Natural killer cell (primary cell): ENCODE results near the gene IGLON5. TPM values are rescaled to one million over a fixed set of nuclear protein-coding genes. Genes with fewer than 3 reads are reported as not detected.

ENCODE experiments used
- ATAC-seq, 3 donors: fragments of 150-1000 bp in 2 of 3; fragments of 200-7000 bp in 1 of 3; cut with Tn5 transposase; 1 replicate in 1 of 3; 2 replicates in 2 of 3; pipeline ENCODE4 v1.10.0; 2021; ENCODE audit warnings: mild to moderate bottlenecking in 2 of 3, moderate library complexity in 2 of 3
- DNase-seq, 2 donors: peaks; one replicate each; pipeline versions ENCODE4 v3.0.0 to v3.0.0-alpha.2; 2013 to 2021; ENCODE audit warnings: mixed read lengths in 1 of 2
- H3K27ac ChIP-seq: one replicate; pipeline ENCODE4 v1.5.1; 2013; ENCODE audit warnings: mild to moderate bottlenecking, low read length
- H3K27me3 ChIP-seq: one replicate; pipeline ENCODE4 v1.6.1; 2013; ENCODE audit warnings: low read length; ENCODE audit not compliant: control insufficient read depth, insufficient read depth
- H3K36me3 ChIP-seq: one replicate; pipeline ENCODE4 v1.6.1; 2013; ENCODE audit warnings: low read length; ENCODE audit not compliant: control insufficient read depth, insufficient read depth
- H3K4me1 ChIP-seq: one replicate; pipeline ENCODE4 v1.6.1; 2013; ENCODE audit warnings: low read length; ENCODE audit not compliant: control insufficient read depth, insufficient read depth
- H3K4me3 ChIP-seq: one replicate; pipeline ENCODE4 v1.5.1; 2013; ENCODE audit warnings: low read length
- H3K9me3 ChIP-seq: one replicate; pipeline ENCODE4 v1.6.1; 2013; ENCODE audit warnings: low read length; ENCODE audit not compliant: control insufficient read depth, insufficient read depth
- H3K27ac Mint-ChIP-seq, 2 donors: one replicate each; pipeline ENCODE4 v1.8.0; 2022; ENCODE audit warnings: mild to moderate bottlenecking in 2 of 2, mixed read lengths in 2 of 2, moderate library complexity in 1 of 2
- H3K27me3 Mint-ChIP-seq, 2 donors: one replicate each; pipeline ENCODE4 v1.8.0; 2022; ENCODE audit warnings: low read depth in 2 of 2, mixed read lengths in 2 of 2
- H3K36me3 Mint-ChIP-seq: one replicate; pipeline ENCODE4 v1.8.0; 2022; ENCODE audit warnings: mixed read lengths
- H3K4me1 Mint-ChIP-seq, 2 donors: one replicate each; pipeline ENCODE4 v1.8.0; 2022; ENCODE audit warnings: mixed read lengths in 2 of 2
- H3K4me3 Mint-ChIP-seq: one replicate; pipeline ENCODE4 v1.8.0; 2022; ENCODE audit warnings: mild to moderate bottlenecking, moderate library complexity, mixed read lengths
- H3K9me3 Mint-ChIP-seq, 2 donors: one replicate each; pipeline ENCODE4 v1.8.0; 2022; ENCODE audit warnings: mixed read lengths in 2 of 2
- WGBS: methylation state at CpG from one replicate; pipeline ENCODE4 v1.1.7; 2013; ENCODE audit warnings: missing lambda C conversion rate; ENCODE audit not compliant: insufficient coverage; 5-methylcytosine and 5-hydroxymethylcytosine counted together
- intact Hi-C: fragments of 100-400 bp; cut with micrococcal nuclease; formaldehyde crosslinking; loops from one replicate; pipeline ENCODE4 v1.14.2; 2022
- total RNA-seq, 4 donors: library from RNA; stranded (reverse); fragments of 120-200 nt in 1 of 4; gene quantifications; one replicate each; pipeline versions ENCODE4 v1.2.3 to v1.2.4, GENCODE V29; 2013 to 2022
- TF ChIP-seq, protein P1 (sequence below): fragments of 200-600 bp; IDR thresholded peaks from one replicate; pipeline ENCODE4 v1.8.0; 2022; ENCODE audit warnings: antibody characterized with exemption

IGLON5 gene
- total RNA-seq, 3 donors from 2014 or later (not counting 1 experiment from before 2014, with no cell fraction given), result not detected

DNA sequence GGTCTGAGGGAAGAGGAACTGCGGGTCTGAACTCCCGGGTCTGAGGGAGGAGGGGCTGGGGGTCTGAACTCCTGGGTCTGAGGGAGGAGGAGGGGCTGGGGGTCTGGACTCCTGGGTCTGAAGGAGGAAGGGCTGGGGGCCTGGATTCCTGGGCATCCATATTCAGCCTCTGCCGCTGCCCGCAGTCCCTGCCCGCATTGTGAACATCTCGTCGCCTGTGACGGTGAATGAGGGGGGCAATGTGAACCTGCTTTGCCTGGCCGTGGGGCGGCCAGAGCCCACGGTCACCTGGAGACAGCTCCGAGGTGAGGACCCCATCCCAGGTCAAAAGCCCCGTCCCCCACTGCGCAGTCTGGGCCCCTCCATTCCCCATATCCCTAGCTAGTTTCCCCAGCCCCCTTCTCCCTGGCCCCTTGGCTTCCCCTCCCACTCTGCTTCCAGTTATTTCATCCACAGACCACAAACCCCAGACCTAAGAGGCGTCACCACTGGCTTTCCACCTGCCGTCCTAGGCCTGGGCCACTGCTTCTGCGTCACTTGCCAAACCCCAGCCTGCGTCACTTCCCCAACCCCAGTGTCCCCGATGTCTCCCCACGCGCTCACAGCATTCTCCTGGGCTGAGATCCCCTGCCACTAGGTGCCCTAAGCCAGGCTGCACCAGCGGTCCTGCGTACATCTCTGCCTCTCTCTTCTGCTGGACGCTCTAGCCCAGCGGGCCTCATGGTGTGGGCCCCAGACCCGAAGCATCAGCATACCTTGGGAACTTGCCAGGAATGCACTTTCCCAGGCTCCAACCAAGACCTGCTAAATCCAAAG, 13.9 kb downstream of the IGLON5 start:
- Histone ChIP-seq H3K4me1 (peaks cover 20% of the 10 kb centered on the region), H3K9me3 (no peaks in the 10 kb centered on the region), H3K27ac (no peak overlapping the region), H3K27me3 (peaks cover 20% of the 10 kb centered on the region), H3K36me3 (no peaks in the 10 kb centered on the region), H3K4me3 (no peak overlapping the region)
- DNase-seq (no peak), ATAC-seq (peak in 2 of 3 donors; percentile 36 to 46)
- H3K36me3 Mint-ChIP-seq, result no peaks in the 10 kb centered on the region
- H3K9me3 Mint-ChIP-seq, result no peaks in the 10 kb centered on the region
- H3K4me3 Mint-ChIP-seq, result no peak overlapping the region
- peaks cover 9 to 22% of the 10 kb centered on the region in 2 donors for H3K4me1 Mint-ChIP-seq
- no peak overlapping the region for H3K27ac Mint-ChIP-seq
- intact Hi-C loops, result no loop called here
- TF ChIP-seq, protein P1, sequence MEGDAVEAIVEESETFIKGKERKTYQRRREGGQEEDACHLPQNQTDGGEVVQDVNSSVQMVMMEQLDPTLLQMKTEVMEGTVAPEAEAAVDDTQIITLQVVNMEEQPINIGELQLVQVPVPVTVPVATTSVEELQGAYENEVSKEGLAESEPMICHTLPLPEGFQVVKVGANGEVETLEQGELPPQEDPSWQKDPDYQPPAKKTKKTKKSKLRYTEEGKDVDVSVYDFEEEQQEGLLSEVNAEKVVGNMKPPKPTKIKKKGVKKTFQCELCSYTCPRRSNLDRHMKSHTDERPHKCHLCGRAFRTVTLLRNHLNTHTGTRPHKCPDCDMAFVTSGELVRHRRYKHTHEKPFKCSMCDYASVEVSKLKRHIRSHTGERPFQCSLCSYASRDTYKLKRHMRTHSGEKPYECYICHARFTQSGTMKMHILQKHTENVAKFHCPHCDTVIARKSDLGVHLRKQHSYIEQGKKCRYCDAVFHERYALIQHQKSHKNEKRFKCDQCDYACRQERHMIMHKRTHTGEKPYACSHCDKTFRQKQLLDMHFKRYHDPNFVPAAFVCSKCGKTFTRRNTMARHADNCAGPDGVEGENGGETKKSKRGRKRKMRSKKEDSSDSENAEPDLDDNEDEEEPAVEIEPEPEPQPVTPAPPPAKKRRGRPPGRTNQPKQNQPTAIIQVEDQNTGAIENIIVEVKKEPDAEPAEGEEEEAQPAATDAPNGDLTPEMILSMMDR, result no peak
- H3K27me3 Mint-ChIP-seq, result peaks cover 30 to 47% of the 10 kb centered on the region in 2 donors
- 61% methylated on average over 26 of the region's 26 CpGs for WGBS

DNA sequence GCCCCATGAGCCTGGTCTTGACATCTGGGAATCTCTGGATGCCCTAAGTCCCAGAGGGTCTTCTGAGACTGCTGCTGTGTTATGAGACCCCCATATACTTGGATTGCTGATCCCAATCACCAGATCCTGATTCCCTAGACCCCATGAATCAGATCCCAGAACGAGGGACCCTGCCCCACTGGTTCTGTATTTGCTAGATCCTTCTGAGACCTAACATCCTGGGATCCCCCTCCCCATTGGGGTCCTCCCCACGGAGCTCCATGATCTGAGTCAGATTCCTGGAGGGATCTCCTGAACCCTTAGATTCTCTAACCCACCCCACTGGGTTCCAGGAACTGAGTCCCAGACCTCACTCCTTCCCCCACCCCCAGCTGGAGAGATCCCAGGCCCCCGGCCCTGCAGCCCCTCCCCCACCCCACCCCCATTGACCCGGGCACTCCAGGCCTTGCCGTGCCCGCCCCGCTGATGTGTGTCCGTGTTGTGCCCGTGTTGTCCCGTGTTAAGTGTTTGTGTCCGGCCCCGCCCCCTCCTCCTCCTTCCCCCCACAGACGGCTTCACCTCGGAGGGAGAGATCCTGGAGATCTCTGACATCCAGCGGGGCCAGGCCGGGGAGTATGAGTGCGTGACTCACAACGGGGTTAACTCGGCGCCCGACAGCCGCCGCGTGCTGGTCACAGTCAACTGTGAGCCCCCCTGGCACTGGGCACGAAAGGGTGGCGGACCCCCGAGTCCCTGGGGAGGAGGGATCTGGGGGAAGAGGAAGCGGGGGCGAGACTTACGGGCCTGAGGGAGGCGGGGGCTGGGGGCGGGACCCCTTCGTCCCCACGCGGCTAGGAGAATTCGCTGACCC, 15.0 kb downstream of the IGLON5 start:
- Histone ChIP-seq H3K27me3 (peaks cover 20% of the 10 kb centered on the region), H3K36me3 (no peaks in the 10 kb centered on the region), H3K27ac (no peak overlapping the region), H3K4me3 (no peak overlapping the region), H3K4me1 (peaks cover 20% of the 10 kb centered on the region), H3K9me3 (no peaks in the 10 kb centered on the region)
- H3K36me3 Mint-ChIP-seq, result no peaks in the 10 kb centered on the region
- TF ChIP-seq, protein P1, result no peak
- ATAC-seq (no peak), DNase-seq (no peak)
- 25% methylated on average over 35 of the region's 36 CpGs for WGBS
- H3K27me3 Mint-ChIP-seq, result peaks cover 31 to 45% of the 10 kb centered on the region in 2 donors
- H3K9me3 Mint-ChIP-seq, result no peaks in the 10 kb centered on the region
- peaks cover 9 to 22% of the 10 kb centered on the region in 2 donors for H3K4me1 Mint-ChIP-seq
- no peak overlapping the region for H3K4me3 Mint-ChIP-seq
- intact Hi-C loops, result no loop called here
- H3K27ac Mint-ChIP-seq, result no peak overlapping the region

DNA sequence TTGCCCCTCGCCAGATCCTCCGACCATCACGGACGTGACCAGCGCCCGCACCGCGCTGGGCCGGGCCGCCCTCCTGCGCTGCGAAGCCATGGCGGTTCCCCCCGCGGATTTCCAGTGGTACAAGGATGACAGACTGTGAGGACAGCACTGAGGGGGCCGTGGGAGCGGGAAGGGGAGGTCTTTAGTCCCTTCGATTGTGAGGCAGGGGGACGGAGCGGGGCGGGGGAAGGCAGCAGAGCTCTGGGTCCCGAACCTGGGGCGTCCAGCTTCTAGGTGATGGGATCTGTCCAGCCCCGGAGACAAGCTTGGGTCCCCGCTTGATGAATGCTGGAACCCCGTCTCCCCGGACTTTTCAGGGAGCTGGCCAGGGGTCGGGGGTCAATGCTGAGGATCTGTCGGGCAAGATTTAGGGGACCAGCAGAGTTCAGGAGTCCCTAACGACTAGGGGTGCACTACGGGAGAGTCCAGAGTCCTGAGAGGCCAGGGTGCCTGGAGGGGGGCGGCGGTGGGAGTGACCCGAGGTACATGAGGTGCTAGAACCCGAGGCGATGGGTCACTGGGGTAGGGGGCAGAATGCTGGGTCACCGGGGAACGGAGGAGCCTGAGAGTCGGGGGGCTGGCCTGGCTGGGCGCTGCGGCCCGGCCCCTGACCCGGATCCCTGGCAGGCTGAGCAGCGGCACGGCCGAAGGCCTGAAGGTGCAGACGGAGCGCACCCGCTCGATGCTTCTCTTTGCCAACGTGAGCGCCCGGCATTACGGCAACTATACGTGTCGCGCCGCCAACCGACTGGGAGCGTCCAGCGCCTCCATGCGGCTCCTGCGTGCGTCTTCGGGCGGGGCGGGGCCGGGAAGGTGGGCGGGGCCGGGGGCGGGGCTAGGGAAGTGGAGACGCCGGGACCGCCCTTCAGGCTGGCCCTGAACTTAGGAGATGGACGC, 15.9 kb downstream of the IGLON5 start:
- Mint-ChIP-seq H3K27ac (no peak overlapping the region), H3K36me3 (no peaks in the 10 kb centered on the region), H3K4me3 (peak overlapping the region; percentile 85), H3K9me3 (no peaks in the 10 kb centered on the region), H3K27me3 (peaks cover 40 to 44% of the 10 kb centered on the region in 2 donors), H3K4me1 (peaks cover 9 to 22% of the 10 kb centered on the region in 2 donors)
- Histone ChIP-seq H3K27me3 (peaks cover 20% of the 10 kb centered on the region), H3K4me3 (no peak overlapping the region), H3K9me3 (no peaks in the 10 kb centered on the region), H3K27ac (no peak overlapping the region), H3K36me3 (no peaks in the 10 kb centered on the region), H3K4me1 (peaks cover 20% of the 10 kb centered on the region)
- DNase-seq (peak; percentile 35 to 65), ATAC-seq (peak; percentile 77 to 90 (median 87))
- TF ChIP-seq, protein P1, result no peak
- WGBS, result 6% methylated on average over 75 of the region's 75 CpGs
- intact Hi-C loops, result no loop called here
